Stimulated activated CD4-positive, alpha-beta T cell treated with anti-CD3 and anti-CD28 coated beads, Interleukin-1b, Interleukin-23, amount 100 ng/mL, for 4 hours (primary cell): ENCODE measurements around the gene SLC2A6.

Source experiments
- DNase-seq, 2 donors: peaks; one replicate each; pipeline ENCODE4 v3.0.0-alpha.2; 2020; ENCODE audit warnings: low read depth in 2 of 2

Gene SLC2A6

DNA sequence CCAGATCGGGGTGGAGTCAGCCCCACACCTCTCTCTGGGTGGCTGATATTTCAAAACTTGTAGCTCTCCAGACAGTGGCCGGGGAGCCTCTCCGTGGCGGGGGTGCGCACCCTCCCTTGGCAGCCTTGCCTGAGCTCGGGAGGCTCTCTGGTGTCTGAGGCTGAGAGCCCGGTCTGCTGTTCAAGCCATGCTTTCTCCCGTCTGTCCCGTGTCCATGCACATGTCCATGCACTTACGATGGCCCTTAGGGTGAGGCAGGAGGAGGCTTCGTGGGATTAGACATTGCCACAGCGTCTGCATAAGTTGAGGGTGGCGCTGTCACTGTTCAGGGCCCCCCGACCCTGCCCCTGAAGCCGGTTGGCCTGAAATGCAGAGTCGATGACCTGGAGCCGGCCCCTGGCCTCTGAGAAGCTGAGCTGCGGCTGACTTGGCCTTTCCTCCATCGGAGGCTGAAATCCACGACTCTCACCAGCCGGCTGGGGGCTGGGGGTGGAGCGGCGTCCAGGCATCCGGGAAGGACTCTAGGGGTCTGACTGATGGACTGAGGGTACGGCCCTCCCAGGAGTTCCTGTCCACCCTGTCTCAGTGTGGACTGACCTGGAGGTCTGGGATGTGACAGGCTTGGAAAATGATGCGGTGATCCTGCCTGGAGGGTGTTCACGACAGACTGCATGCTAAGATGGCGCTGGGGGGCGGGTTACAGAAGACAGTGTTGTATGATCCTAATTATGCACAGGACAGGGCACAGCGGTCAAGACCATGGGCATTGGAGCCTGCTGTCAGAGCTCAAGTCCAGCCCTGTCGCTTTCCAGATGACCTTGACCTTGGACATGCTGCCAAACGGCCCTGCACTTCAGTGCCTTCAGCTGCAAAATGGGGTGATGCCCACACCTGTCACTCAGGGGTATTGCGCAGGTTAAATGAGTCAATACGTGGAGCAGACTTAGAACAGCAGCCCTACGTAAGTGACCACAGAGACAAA is 18.3 kb upstream of the SLC2A6 start:
- DNase-seq = no peak

- no peak for DNase-seq
Observed at GRCh38 chr9:133495327-133496293, 16.7 kb upstream of the SLC2A6 start.

DNA sequence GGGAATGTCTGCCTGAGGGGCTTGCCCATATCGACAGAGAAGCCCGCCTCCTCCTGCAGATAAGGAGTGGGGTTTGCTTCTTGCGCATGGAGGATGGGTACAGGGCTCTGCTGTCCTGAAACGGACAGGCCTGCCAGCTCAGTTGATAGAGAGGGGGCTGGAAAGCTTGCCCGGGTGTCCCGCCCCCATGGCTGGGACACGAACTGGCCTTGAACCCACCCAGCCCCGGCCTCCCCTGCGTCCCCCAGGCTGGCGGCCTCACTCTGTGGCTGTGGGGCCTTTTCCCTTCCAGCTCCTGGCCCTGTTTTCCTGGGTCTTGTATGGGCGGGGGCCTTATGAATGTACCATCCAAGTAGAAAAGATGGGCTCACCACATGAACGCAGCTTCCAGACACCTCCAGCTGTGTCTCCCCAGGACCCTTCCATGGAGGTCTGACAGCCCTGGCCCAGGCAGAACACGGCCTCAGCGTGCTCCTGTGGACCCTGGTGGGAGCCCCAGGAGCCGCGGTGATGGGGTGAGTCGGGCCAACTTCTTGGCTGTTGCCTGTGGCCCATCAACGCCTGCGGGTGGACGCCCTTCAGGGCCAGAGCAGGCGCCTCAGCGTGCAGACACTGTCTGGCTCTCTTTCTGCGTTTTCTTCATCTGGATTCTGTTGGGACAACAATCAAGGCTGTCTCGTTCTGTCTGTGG is 15.9 kb upstream of the SLC2A6 start:
- no peak for DNase-seq

GRCh38 chr9:133493845-133494540 is 15.1 kb upstream of the SLC2A6 start:
- no peak for DNase-seq

DNA sequence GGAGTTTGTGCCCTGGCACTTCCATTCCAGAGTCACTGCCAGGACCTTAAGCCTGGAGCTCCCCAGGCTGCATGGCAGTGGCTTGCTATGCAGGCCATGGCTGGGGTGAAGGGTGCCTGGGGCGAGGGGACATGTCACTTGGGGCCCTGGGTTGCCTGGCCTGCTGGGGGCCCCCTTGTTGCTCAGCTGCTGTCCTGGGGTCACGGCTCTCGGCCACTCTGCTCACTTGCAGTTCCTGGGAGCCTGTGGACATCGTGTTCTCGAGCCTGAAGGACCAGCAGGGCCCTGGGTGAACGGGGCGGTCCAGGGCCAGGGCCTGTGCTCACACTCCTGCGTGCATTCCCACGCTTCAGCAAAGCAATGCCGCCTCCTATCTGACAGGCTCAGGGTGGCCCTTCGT is 14.5 kb upstream of the SLC2A6 start:
- no peak for DNase-seq

- no peak for DNase-seq
Observed at GRCh38 chr9:133492061-133493021, 13.4 kb upstream of the SLC2A6 start.

DNA sequence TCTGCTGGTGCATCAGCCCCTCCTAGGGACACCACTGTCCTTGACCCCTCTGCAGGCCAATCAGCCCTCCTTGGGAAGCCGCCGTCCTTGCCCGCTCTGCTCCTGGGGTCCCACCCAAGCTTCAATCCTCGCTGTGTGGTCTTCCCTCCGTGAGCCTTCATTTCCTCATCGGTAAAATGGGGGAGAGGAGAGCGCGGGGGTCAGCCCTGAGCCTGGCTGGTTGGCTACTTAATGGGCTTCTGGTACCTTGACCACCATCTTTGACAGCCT is 12.7 kb upstream of the SLC2A6 start:
- DNase-seq = no peak

DNA sequence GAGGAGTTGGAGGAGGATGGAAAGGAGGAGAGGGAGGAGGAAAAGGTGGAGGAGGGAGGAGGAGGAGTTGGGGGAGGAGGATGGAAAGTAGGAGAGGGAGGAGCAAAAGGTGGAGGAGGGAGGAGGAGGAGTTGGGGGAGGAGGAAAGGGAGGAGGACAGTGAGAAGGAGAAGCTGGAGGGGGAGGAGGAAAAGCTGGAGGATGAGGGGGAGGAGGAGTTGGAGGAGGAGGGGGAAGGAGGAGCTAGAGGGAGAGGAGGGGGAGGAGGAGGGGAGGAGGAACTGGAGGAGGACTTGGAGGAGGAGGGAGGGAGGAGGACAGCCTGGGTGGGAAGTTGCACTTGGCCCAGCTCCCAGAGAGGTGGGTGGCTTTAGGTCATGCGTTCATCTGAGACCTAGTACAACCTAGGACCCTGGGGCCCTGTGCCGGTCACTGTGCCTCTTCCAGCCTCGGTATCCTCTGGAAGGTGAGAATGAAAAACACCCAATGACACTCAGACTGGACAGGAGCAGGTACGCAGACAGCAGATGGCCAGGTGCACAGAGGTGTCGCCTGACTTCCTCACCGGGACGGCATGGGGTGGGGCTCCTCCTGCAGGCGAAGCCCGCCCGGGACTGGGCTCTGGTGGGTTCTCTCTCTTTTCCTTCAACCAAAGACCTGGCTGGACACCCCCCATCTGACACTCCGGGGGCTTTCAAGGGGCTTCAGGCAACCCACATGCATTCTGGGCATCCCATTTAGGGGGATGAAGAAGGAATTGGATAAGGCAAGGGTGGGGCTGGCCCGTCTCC is 12.2 kb upstream of the SLC2A6 start:
- no peak for DNase-seq

DNA sequence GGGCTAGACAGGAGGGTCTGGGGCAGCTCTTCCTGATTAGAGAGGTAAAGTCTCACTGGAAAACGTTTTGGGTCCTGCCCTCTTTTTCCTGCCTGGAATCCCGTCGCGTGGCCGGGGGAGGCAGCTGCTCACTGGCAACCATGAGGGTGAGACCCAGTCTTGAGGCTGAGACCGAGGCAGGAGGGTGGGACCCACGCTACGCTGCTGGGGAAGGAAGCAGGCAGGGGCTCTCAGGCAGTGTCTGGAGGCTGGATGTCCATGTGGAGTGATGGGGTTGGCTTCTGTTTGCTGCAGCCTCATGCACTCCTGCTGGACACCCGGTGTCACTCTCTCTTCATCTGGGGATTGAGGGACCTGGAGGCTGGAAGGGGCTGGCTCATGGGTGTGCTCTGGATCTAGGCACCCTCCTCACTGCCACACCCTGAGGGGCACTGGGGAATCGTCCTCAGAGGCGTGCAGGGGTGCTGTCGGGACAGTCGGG is 11.3 kb upstream of the SLC2A6 start:
- DNase-seq = no peak

DNA sequence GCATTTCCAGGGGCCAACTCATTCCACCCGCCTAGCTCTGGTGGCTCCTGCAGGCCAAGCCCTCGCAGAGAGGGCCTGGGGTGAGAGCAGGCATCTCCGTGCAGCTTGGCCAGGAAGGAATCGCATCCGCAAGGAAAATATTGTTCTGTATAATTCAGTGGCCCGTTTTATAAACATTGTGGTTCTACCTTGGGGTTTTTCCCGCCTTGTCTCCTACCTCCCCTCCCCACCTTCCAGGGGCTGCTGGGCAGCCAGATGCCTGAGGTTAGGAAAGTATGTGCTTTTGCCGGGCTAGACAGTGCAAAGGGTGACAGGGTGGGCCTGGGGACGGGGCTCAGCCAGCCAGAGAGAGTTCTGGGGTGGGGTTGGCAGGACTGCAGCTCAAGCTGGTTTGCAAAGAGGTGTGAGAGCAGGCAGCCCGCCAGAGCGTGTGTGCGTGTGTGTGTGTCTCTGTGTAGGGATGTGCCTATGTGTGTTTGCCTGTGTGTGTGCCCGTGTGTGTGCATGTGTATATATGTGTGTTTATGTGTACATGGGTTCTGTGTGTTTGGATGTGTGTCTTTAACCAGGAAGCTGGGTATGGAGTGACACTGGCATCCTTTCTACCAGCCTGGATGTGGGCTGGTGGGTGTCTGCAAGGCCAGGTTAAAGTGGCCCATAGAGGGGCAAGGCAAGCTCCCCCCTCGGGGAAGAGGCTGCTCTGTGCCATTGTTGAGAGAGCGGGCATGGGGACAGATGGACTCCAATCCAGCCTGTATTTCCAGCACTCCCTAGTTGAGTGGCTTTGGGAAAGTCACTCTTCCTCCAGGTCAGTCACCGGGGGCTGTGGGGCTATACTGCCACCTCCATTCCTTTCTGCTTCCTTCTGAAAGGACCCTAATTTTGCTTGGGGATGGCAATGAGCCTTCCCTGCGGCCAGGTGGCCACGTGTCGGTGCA is 10.6 kb upstream of the SLC2A6 start:
- no peak for DNase-seq

DNA sequence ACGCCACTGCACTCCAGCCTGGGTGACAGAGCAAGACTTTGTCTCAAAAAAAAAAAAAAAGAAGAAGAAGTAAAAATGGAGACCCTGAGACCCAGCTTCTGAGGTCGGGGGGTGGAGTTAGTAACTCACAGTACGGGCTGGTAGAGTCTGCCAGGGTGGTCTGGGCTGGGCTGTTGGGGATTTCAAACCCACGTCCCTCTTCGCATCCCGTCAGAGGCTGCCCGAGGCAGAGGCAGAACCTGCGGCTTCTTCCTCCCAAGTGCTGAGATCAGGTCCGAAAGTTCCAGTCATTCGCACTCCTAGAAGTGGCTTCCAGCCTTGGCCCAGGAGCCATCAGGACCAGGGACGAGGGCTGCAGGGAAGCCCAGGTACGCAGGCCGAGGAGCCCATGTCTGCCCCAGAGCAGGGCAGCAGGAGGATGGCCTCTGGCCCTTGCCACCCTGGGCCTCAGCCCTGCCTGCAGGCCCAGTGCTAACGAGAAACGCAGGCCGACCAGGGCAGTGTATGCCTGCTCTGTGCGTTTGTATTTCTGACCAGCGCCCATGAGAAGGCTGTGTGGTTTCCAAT is 9.9 kb upstream of the SLC2A6 start:
- DNase-seq = no peak

- DNase-seq = no peak
Observed at GRCh38 chr9:133487331-133487725, 8.4 kb upstream of the SLC2A6 start.

- no peak for DNase-seq
Observed at GRCh38 chr9:133485531-133486260, 6.8 kb upstream of the SLC2A6 start.

DNA sequence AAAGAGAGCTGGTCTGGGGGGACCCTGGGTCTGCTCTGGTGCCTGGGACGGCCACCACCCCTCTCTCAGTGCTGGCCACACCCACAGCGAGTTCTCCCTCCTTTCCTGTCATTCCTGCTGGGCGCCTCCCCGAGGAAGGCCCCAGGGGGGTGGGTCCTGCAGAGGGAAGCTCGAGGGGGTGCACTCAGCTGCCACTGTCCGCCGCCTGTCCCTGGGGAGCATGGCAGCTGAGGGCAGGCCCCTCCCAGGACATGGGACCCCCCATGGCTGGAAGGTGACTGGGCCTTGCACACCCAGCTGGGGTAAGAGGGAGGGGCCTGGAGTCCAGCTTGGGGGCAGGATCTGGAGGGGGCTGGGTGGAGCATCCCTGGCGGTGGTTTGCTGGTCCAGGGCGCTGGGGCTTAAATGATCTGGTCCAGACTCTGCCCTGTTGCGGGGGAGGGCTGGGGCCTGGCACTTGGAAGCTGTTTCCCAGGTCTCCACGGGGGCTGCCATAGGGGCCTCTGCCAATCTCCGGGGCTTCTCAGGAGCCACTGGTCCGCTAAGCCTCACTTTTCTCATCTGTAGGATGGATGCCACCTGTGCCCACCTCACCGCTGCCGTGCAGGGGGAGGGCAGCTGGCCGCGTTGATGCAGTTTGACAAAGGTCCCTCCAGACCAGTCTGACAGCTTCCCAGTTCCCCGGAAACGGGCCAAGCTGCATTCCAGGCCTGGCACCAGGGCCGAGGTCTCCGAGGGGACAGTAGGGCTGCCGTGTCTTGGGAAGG is 6.0 kb upstream of the SLC2A6 start:
- no peak for DNase-seq

DNA sequence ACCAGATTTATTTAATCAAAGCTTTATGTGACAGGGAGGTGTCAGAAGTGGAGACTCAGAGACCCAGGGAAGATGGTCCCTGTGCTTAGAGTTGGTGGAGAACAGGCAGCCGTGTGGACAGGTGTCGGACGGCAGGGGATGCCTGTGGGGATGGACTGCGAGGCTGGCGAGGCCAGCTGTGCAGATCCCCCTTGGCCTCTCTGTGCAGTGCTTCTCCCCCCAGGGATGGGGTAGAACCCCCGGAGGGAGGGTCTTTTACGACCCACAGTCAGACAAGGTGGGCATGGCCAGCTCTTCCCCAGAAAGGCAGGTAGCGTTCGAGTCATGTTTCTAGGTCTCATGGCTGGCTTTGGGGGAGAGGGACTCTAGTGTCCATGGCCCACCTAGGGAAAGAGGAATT is 4.7 kb upstream of the SLC2A6 start:
- no peak for DNase-seq
